ENCODE measurements around the gene SLC39A10. TPM values are rescaled to one million over a fixed set of nuclear protein-coding genes. Genes with fewer than 3 reads are reported as not detected.

The SLC39A10 gene
- total and polyA plus RNA-seq, 2 donors (not counting 1 experiment from before 2014, with no cell fraction given) = 18.6 to 99.3 TPM

- H3K4me1 ChIP-seq (ENCODE audit: control insufficient read depth in 2 of 2, insufficient read depth in 2 of 2, low read length in 2 of 2) = no peaks in the 10 kb centered on the region
- POLR2A ChIA-PET = no interaction called here
- no peak overlapping the region for H3K27ac Mint-ChIP-seq
- H3K27ac ChIP-seq (ENCODE audit: low read length in 2 of 2) = no peak overlapping the region
- intact Hi-C loops (cut with micrococcal nuclease) = no loop called here
- H3K79me2 ChIP-seq (ENCODE audit: control insufficient read depth, insufficient read depth, low read length) = no peaks in the 10 kb centered on the region
- no peak overlapping the region for H3K4me3 ChIP-seq (ENCODE audit: control extremely low read depth in 1 of 5, extremely low read depth in 1 of 5, insufficient read depth in 1 of 5, low read depth in 2 of 5, low read length in 4 of 5)
- no peaks in the 10 kb centered on the region for H3K9me3 Mint-ChIP-seq (ENCODE audit: insufficient read depth)
- no peak overlapping the region for H3K9ac ChIP-seq (ENCODE audit: low read length)
- H3K27me3 Mint-ChIP-seq = no peaks in the 10 kb centered on the region
- TF ChIP-seq CTCF (IDR thresholded peaks at IDR 0.05) (no peak), EZH2 (IDR thresholded peaks at IDR 0.05; ENCODE audit: borderline replicate concordance, insufficient read depth, low read depth, low read length, poor library complexity, severe bottlenecking) (no peak)
- H3K4me2 ChIP-seq (replicated peaks; ENCODE audit: low read depth, low read length, poor library complexity, severe bottlenecking) = no peak overlapping the region
- H3K27me3 ChIP-seq (replicated peaks in 1 of 4; ENCODE audit: control extremely low read depth in 1 of 4, control insufficient read depth in 3 of 4, insufficient read depth in 4 of 4, low read length in 3 of 4) = no peaks in the 10 kb centered on the region
- H3K36me3 ChIP-seq (replicated peaks in 1 of 2; ENCODE audit: control extremely low read depth in 1 of 2, control insufficient read depth in 1 of 2, extremely low read depth in 1 of 2, insufficient read depth in 2 of 2, low read length in 1 of 2) = peaks cover 0 to 33% of the 10 kb centered on the region in 2 experiments
- no peaks in the 10 kb centered on the region for H3K9me3 ChIP-seq (ENCODE audit: control extremely low read depth in 1 of 3, control insufficient read depth in 2 of 3, insufficient read depth in 1 of 3, low read length in 2 of 3)
- DNase-seq = no peak
- no peaks in the 10 kb centered on the region for H4K20me1 ChIP-seq (ENCODE audit: control insufficient read depth, insufficient read depth, low read length, poor library complexity, severe bottlenecking)
- 100% methylated on average over 1 of the region's 2 CpGs for WGBS (ENCODE audit: insufficient coverage)
- ATAC-seq (ENCODE audit: low read depth) = no peak
- CTCF ChIA-PET = no interaction called here
- H3K4me3 Mint-ChIP-seq = no peak overlapping the region
- H3K4me1 Mint-ChIP-seq = no peaks in the 10 kb centered on the region
- H2AFZ ChIP-seq (ENCODE audit: insufficient read depth, low read depth, low read length, poor library complexity, severe bottlenecking) = no peak overlapping the region
Measured at GRCh38 chr2:195734931-195735330, 77.9 kb downstream of the SLC39A10 start.

- POLR2A ChIA-PET = no interaction called here
- CTCF ChIA-PET = no interaction called here
Measured at GRCh38 chr2:195735347-195735746, 78.3 kb downstream of the SLC39A10 start.

More at GRCh38 chr2:195735347-195735746, 78.3 kb downstream of the SLC39A10 start:
- TF ChIP-seq CTCF (IDR thresholded peaks at IDR 0.05) (no peak), EZH2 (IDR thresholded peaks at IDR 0.05; ENCODE audit: borderline replicate concordance, insufficient read depth, low read depth, low read length, poor library complexity, severe bottlenecking) (no peak)
- no peaks in the 10 kb centered on the region for H3K4me1 Mint-ChIP-seq
- H3K4me3 Mint-ChIP-seq = no peak overlapping the region
- DNase-seq = no peak
- H3K27me3 Mint-ChIP-seq = no peaks in the 10 kb centered on the region
- H3K9me3 Mint-ChIP-seq (ENCODE audit: insufficient read depth) = no peaks in the 10 kb centered on the region
- H3K27ac ChIP-seq (ENCODE audit: low read length in 2 of 2) = no peak overlapping the region
- no peak overlapping the region for H3K27ac Mint-ChIP-seq
- H3K9ac ChIP-seq (ENCODE audit: low read length) = no peak overlapping the region
- H3K4me1 ChIP-seq (ENCODE audit: control insufficient read depth in 2 of 2, insufficient read depth in 2 of 2, low read length in 2 of 2) = no peaks in the 10 kb centered on the region
- no peak overlapping the region for H3K4me2 ChIP-seq (replicated peaks; ENCODE audit: low read depth, low read length, poor library complexity, severe bottlenecking)
- ATAC-seq (ENCODE audit: low read depth) = no peak
- no CpG with 5 or more reads among the region's 1 CpG for WGBS (ENCODE audit: insufficient coverage)
- no peaks in the 10 kb centered on the region for H3K79me2 ChIP-seq (ENCODE audit: control insufficient read depth, insufficient read depth, low read length)
- H3K36me3 ChIP-seq (replicated peaks in 1 of 2; ENCODE audit: control extremely low read depth in 1 of 2, control insufficient read depth in 1 of 2, extremely low read depth in 1 of 2, insufficient read depth in 2 of 2, low read length in 1 of 2) = peaks cover 0 to 29% of the 10 kb centered on the region in 2 experiments
- H3K4me3 ChIP-seq (ENCODE audit: control extremely low read depth in 1 of 5, extremely low read depth in 1 of 5, insufficient read depth in 1 of 5, low read depth in 2 of 5, low read length in 4 of 5) = no peak overlapping the region
- intact Hi-C loops (cut with micrococcal nuclease) = no loop called here
- H2AFZ ChIP-seq (ENCODE audit: insufficient read depth, low read depth, low read length, poor library complexity, severe bottlenecking) = no peak overlapping the region
- no peaks in the 10 kb centered on the region for H3K27me3 ChIP-seq (replicated peaks in 1 of 4; ENCODE audit: control extremely low read depth in 1 of 4, control insufficient read depth in 3 of 4, insufficient read depth in 4 of 4, low read length in 3 of 4)
- no peaks in the 10 kb centered on the region for H3K9me3 ChIP-seq (ENCODE audit: control extremely low read depth in 1 of 3, control insufficient read depth in 2 of 3, insufficient read depth in 1 of 3, low read length in 2 of 3)
- no peaks in the 10 kb centered on the region for H4K20me1 ChIP-seq (ENCODE audit: control insufficient read depth, insufficient read depth, low read length, poor library complexity, severe bottlenecking)
